MCF 10A (cell line): ENCODE data around the gene NR5A2. TPM values are rescaled to one million over a fixed set of nuclear protein-coding genes. Genes with fewer than 3 reads are reported as not detected.

Source experiments
- BruUV-seq: library from RNA; stranded (reverse); fragments of 400-500 nt; replicated peaks from 2 replicates; lab custom pipeline; 2021; lab: Mats Ljungman, UMichigan
- CTCF ChIA-PET: fragments of 300-600 bp; sonication (Branson Sonifier 250); formaldehyde crosslinking; extraction: SDS; loops from one replicate; lab custom pipeline; 2021; ENCODE audit warnings: antibody characterized with exemption, inconsistent platforms; lab: Yijun Ruan, JAX
- POLR2A ChIA-PET: fragments of 300-600, 350-650 bp; sonication (Branson Sonifier 250); formaldehyde crosslinking; extraction: SDS; loops from one replicate; lab custom pipeline; 2020; ENCODE audit warnings: antibody characterized with exemption, inconsistent platforms; lab: Yijun Ruan, JAX
- DNase-seq: peaks from one replicate; pipeline ENCODE4 v3.0.0-alpha.2; 2018; ENCODE audit not compliant: unreplicated experiment
- H3K27ac Mint-ChIP-seq: one replicate; pipeline ENCODE4 v1.8.0; 2022; ENCODE audit warnings: mild to moderate bottlenecking, low read depth, mixed read lengths; ENCODE audit not compliant: unreplicated experiment
- H3K27me3 Mint-ChIP-seq: one replicate; pipeline ENCODE4 v1.8.0; 2022; ENCODE audit warnings: mixed read lengths; ENCODE audit not compliant: insufficient read depth, unreplicated experiment
- H3K36me3 Mint-ChIP-seq: one replicate; pipeline ENCODE4 v1.8.0; 2022; ENCODE audit warnings: mild to moderate bottlenecking, moderate library complexity, mixed read lengths; ENCODE audit not compliant: insufficient read depth, unreplicated experiment
- H3K4me1 Mint-ChIP-seq: one replicate; pipeline ENCODE4 v1.8.0; 2022; ENCODE audit warnings: mixed read lengths; ENCODE audit not compliant: insufficient read depth, unreplicated experiment
- H3K4me3 Mint-ChIP-seq: one replicate; pipeline ENCODE4 v1.8.0; 2022; ENCODE audit warnings: mild to moderate bottlenecking, moderate library complexity, mixed read lengths; ENCODE audit not compliant: unreplicated experiment
- H3K9me3 Mint-ChIP-seq: one replicate; pipeline ENCODE4 v1.8.0; 2022; ENCODE audit warnings: mixed read lengths; ENCODE audit not compliant: unreplicated experiment
- intact Hi-C: fragments of 100-400 bp; cut with micrococcal nuclease; formaldehyde crosslinking; loops from 2 replicates; pipeline ENCODE4 v1.14.1; 2022
- total RNA-seq: library from RNA; stranded (reverse); gene quantifications from 2 replicates; pipeline ENCODE4 v1.2.3, GENCODE V29; 2022
- TF ChIP-seq, protein P1 (sequence below): fragments of 200-600 bp; IDR thresholded peaks from one replicate; pipeline ENCODE4 v1.8.0; 2022; ENCODE audit warnings: antibody characterized with exemption, mild to moderate bottlenecking; ENCODE audit not compliant: unreplicated experiment

The NR5A2 gene
- total RNA-seq, 1 experiment from 2014 or later = 0.09 TPM

DNA sequence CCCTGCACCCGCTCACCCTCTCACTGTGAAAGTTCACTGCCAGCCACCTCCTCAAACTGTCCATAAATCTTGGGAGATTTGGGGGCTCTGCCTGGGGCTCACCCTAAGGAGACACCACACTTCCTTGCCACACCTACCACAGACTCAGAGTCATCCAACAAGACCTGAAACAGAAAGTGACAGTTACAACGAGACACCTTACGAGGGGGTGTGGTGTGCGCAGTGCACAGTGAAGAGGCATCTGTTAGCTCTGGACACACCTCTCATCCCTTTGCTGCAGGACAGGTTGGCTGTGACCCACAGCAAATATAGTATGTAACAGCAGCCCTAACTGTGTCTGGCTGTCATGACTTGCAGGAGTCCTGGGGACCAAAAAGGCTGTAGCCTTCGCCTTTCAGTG, 190.2 kb downstream of the NR5A2 start:
- peaks cover 6% of the 10 kb centered on the region for H3K36me3 Mint-ChIP-seq
- CTCF ChIA-PET = interaction anchor here (1.0 kb wide), 1 partner anchor 40 kb away, joined by 3 read pairs; no protein-coding TSS in a partner anchor
- intact Hi-C loops = no loop called here

DNA sequence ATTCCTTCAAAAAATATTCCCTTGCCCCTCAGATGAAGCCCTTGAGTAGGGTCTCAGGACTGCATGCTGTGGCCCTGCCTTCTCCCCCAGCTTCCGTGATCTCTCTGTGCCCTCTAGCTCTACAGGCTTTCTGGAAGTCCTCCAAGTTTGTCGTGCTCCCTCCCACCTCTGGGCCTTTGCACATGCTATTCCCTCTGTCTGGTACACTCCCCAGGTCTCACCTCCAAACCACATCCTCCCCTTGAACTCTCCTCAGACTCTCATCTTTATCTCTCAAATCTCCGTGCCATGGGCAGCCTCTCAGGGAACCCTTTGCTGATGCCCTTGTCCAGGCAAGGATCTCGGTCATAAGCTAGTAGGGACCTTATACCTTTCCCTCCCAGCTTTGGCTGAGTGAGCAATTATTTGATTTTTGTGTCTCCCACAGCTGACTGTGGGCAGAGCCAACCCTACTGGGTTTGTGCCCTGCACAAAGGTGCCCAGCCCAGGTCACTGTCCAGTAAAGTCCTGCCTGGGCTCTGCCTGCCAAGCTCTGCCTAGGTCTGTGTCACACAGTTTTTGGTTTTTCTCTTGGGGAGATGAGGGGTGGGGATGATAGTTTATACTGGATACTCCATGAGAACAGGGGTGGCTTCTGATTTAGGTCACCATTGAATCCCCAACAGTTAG, 194.2 kb downstream of the NR5A2 start:
- intact Hi-C loops = no loop called here
- Mint-ChIP-seq H3K4me3 (no peak overlapping the region), H3K4me1 (peaks cover 34% of the 10 kb centered on the region), H3K9me3 (no peaks in the 10 kb centered on the region), H3K36me3 (no peaks in the 10 kb centered on the region), H3K27me3 (no peaks in the 10 kb centered on the region), H3K27ac (no peak overlapping the region)
- CTCF ChIA-PET = interaction anchor here (1.0 to 1.7 kb wide), 3 partner anchors 7 to 82 kb away, joined by 3 to 5 read pairs (median 4); no protein-coding TSS in a partner anchor
- TF ChIP-seq, protein P1, sequence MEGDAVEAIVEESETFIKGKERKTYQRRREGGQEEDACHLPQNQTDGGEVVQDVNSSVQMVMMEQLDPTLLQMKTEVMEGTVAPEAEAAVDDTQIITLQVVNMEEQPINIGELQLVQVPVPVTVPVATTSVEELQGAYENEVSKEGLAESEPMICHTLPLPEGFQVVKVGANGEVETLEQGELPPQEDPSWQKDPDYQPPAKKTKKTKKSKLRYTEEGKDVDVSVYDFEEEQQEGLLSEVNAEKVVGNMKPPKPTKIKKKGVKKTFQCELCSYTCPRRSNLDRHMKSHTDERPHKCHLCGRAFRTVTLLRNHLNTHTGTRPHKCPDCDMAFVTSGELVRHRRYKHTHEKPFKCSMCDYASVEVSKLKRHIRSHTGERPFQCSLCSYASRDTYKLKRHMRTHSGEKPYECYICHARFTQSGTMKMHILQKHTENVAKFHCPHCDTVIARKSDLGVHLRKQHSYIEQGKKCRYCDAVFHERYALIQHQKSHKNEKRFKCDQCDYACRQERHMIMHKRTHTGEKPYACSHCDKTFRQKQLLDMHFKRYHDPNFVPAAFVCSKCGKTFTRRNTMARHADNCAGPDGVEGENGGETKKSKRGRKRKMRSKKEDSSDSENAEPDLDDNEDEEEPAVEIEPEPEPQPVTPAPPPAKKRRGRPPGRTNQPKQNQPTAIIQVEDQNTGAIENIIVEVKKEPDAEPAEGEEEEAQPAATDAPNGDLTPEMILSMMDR = no peak
- POLR2A ChIA-PET = interaction anchor here (2.9 to 4.0 kb wide), 2 partner anchors 10 to 11 kb away, joined by 16 to 18 read pairs; no protein-coding TSS in a partner anchor
- DNase-seq = no peak
- no TSS peak for BruUV-seq

More for the DNA sequence above, 190.2 kb downstream of the NR5A2 start:
- H3K9me3 Mint-ChIP-seq = peaks cover 7% of the 10 kb centered on the region
- TF ChIP-seq, protein P1 = no peak
- BruUV-seq = no TSS peak
- H3K4me1 Mint-ChIP-seq = peaks cover 12% of the 10 kb centered on the region
- no peak overlapping the region for H3K27ac Mint-ChIP-seq
- no peak overlapping the region for H3K4me3 Mint-ChIP-seq
- POLR2A ChIA-PET = no interaction called here
- DNase-seq = no peak
- H3K27me3 Mint-ChIP-seq = no peaks in the 10 kb centered on the region

DNA sequence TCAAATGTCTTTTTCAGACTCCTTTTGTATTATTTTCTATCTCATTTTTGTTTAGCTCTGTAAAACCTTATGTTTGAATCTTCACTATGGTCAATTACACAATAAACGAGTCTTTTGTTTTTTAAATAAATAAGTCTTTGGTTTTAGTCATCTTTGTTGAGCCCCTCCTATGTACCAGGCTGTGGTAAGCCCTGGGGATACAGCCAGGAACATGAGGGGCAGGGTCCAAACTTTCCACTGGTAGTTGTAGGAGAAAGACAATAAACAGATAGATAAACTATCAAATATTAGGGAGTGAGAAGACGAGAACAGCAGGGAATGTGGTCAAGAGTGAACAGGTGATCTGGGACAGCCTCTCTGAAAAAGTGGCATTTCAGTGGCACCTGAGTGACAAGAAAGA, 195.7 kb downstream of the NR5A2 start:
- CTCF ChIA-PET = interaction anchor here (0.6 to 1.7 kb wide), 7 partner anchors 9 to 539 kb away, joined by 3 to 5 read pairs (median 4); no protein-coding TSS in a partner anchor
- TF ChIP-seq, protein P1 = no peak
- Mint-ChIP-seq H3K27me3 (no peaks in the 10 kb centered on the region), H3K4me1 (peaks cover 37% of the 10 kb centered on the region), H3K9me3 (no peaks in the 10 kb centered on the region), H3K27ac (peak overlapping the region; percentile 69), H3K36me3 (no peaks in the 10 kb centered on the region), H3K4me3 (no peak overlapping the region)
- DNase-seq = peak; percentile 79
- intact Hi-C loops = no loop called here
- BruUV-seq = no TSS peak
- POLR2A ChIA-PET = interaction anchor here (0.5 to 4.0 kb wide), 3 partner anchors 9 to 1382 kb away, joined by 3 to 18 read pairs (median 16); no protein-coding TSS in a partner anchor

DNA sequence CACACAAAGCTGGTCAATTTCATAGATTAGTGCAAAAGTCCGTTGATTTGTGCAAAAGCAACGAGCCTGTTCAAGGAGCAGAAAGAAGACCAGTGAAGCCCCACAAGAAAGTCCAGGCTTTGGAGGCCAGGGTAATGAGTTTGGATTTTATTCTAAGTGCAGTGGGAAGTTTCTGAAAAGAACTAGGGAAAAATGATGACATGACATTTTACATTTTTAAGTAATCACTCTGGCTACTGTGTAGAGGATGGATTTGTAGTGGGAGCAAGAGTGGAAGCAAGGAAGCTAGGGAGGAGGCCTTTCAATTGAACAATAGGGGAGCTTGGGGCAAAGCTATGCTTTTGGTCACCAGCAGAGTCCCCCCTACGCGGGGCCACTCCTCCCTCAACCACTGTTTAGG, 196.1 kb downstream of the NR5A2 start:
- BruUV-seq = no TSS peak
- POLR2A ChIA-PET = interaction anchor here (0.5 to 4.0 kb wide), 3 partner anchors 9 to 1382 kb away, joined by 3 to 18 read pairs (median 16); no protein-coding TSS in a partner anchor
- CTCF ChIA-PET = interaction anchor here (0.6 to 1.7 kb wide), 6 partner anchors 9 to 539 kb away, joined by 3 to 4 read pairs (median 4); no protein-coding TSS in a partner anchor

More for the DNA sequence above, 196.1 kb downstream of the NR5A2 start:
- H3K36me3 Mint-ChIP-seq = no peaks in the 10 kb centered on the region
- intact Hi-C loops = no loop called here
- no peak overlapping the region for H3K4me3 Mint-ChIP-seq
- TF ChIP-seq, protein P1 = no peak
- H3K27ac Mint-ChIP-seq = peak overlapping the region; percentile 69
- no peaks in the 10 kb centered on the region for H3K27me3 Mint-ChIP-seq
- peaks cover 37% of the 10 kb centered on the region for H3K4me1 Mint-ChIP-seq
- no peaks in the 10 kb centered on the region for H3K9me3 Mint-ChIP-seq
- DNase-seq = no peak
